GM12878 (cell line): ENCODE measurements around the gene PLAAT5.

Source experiments
- CHD2 ChIP-seq: IDR thresholded peaks from 2 replicates; pipeline ENCODE4 v1.6.1; 2011; ENCODE audit warnings: low read depth, low read length, improper control_type of control experiment, borderline replicate concordance
- EP300 ChIP-seq, 2 experiments: fragments of 150-350 bp in 1 of 2; IDR thresholded peaks; 2 replicates each; pipeline ENCODE4 v1.6.1; 2011 to 2012; ENCODE audit warnings: low read depth in 2 of 2, low read length in 2 of 2, borderline replicate concordance in 1 of 2, improper control_type of control experiment in 1 of 2, inconsistent platforms in 1 of 2; ENCODE audit not compliant: control insufficient read depth in 1 of 2
- GABPA ChIP-seq: IDR thresholded peaks from 2 replicates; pipeline ENCODE4 v1.6.1; 2014; ENCODE audit warnings: antibody characterized with exemption, low read depth, mild to moderate bottlenecking, inconsistent platforms
- GATAD2B ChIP-seq: fragments of 450-650 bp; conservative IDR thresholded peaks from 2 replicates; pipeline ENCODE4 v1.6.1; 2017; ENCODE audit warnings: low read depth, mild to moderate bottlenecking, moderate library complexity
- JUND ChIP-seq: IDR thresholded peaks from 2 replicates; pipeline ENCODE4 v1.6.1; 2012; ENCODE audit warnings: low read depth, mild to moderate bottlenecking, low read length, improper control_type of control experiment, moderate library complexity
- NFYA ChIP-seq: IDR thresholded peaks from 2 replicates; pipeline ENCODE4 v1.6.1; 2011; ENCODE audit warnings: low read depth, mild to moderate bottlenecking, low read length, improper control_type of control experiment, borderline replicate concordance
- SP1 ChIP-seq: IDR thresholded peaks from one replicate; pipeline ENCODE4 v1.6.1; 2011; ENCODE audit warnings: low read depth, low read length
- SREBF2 ChIP-seq: IDR thresholded peaks from 2 replicates; pipeline ENCODE4 v1.6.1; 2012; ENCODE audit warnings: mild to moderate bottlenecking, low read length
- ZNF274 ChIP-seq: IDR thresholded peaks from one replicate; pipeline ENCODE4 v1.8.0; 2011; ENCODE audit not compliant: insufficient read length, insufficient read depth
- TF ChIP-seq, protein P1 (sequence below), 3 experiments: IDR thresholded peaks in 2 of 3; conservative IDR thresholded peaks in 1 of 3; 2 replicates each; pipeline ENCODE4 v1.5.1; 2011; ENCODE audit warnings: low read depth in 3 of 3, low read length in 3 of 3, mild to moderate bottlenecking in 3 of 3, control low read depth in 2 of 3, moderate library complexity in 2 of 3, inconsistent platforms in 1 of 3, mixed read lengths in 1 of 3; ENCODE audit not compliant: control insufficient read depth in 2 of 3, insufficient read depth in 1 of 3; ENCODE audit errors: extremely low read depth in 1 of 3
- TF ChIP-seq, protein P2 (sequence below): fragments of 450-650 bp; IDR thresholded peaks from 2 replicates; pipeline ENCODE4 v1.6.1; 2017; ENCODE audit warnings: mild to moderate bottlenecking

DNA sequence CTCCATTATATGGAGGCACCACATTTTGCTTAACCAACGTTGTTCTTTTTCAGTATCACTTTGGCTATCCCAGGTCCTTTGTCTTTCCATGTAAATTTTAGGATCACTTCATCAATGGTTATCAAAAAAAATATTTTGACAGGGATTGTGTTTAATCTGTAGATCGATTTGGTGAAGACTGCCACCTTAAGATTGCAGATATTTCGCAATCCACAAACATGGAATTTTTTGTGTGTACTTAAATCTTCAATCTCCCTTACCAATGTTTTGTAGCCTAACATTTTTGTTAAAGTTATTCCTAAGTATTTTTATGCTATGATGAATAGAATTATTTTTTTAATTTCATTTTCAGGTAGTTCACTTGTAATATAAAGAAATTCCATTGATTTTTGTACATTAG, 18.6 kb downstream of the PLAAT5 start:
- no peak for TF ChIP-seq EP300 (IDR thresholded peaks at IDR 0.05; ENCODE audit: borderline replicate concordance in 1 of 2, control insufficient read depth in 1 of 2, low read depth in 2 of 2, low read length in 2 of 2)
- no peak for TF ChIP-seq SP1
- no peak for TF ChIP-seq ZNF274
- no peak for TF ChIP-seq CHD2
- TF ChIP-seq JUND = no peak
- no peak for TF ChIP-seq SREBF2
- TF ChIP-seq NFYA = no peak
- TF ChIP-seq, protein P1, sequence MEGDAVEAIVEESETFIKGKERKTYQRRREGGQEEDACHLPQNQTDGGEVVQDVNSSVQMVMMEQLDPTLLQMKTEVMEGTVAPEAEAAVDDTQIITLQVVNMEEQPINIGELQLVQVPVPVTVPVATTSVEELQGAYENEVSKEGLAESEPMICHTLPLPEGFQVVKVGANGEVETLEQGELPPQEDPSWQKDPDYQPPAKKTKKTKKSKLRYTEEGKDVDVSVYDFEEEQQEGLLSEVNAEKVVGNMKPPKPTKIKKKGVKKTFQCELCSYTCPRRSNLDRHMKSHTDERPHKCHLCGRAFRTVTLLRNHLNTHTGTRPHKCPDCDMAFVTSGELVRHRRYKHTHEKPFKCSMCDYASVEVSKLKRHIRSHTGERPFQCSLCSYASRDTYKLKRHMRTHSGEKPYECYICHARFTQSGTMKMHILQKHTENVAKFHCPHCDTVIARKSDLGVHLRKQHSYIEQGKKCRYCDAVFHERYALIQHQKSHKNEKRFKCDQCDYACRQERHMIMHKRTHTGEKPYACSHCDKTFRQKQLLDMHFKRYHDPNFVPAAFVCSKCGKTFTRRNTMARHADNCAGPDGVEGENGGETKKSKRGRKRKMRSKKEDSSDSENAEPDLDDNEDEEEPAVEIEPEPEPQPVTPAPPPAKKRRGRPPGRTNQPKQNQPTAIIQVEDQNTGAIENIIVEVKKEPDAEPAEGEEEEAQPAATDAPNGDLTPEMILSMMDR (IDR thresholded peaks at IDR 0.05 in 2 of 3, conservative IDR thresholded peaks at IDR 0.05 in 1 of 3; ENCODE audit: control insufficient read depth in 2 of 3, extremely low read depth in 1 of 3, insufficient read depth in 1 of 3, low read depth in 3 of 3, low read length in 3 of 3) = no peak
- no peak for TF ChIP-seq GATAD2B
- TF ChIP-seq, protein P2, sequence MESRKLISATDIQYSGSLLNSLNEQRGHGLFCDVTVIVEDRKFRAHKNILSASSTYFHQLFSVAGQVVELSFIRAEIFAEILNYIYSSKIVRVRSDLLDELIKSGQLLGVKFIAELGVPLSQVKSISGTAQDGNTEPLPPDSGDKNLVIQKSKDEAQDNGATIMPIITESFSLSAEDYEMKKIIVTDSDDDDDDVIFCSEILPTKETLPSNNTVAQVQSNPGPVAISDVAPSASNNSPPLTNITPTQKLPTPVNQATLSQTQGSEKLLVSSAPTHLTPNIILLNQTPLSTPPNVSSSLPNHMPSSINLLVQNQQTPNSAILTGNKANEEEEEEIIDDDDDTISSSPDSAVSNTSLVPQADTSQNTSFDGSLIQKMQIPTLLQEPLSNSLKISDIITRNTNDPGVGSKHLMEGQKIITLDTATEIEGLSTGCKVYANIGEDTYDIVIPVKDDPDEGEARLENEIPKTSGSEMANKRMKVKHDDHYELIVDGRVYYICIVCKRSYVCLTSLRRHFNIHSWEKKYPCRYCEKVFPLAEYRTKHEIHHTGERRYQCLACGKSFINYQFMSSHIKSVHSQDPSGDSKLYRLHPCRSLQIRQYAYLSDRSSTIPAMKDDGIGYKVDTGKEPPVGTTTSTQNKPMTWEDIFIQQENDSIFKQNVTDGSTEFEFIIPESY = no peak
- no peak for TF ChIP-seq GABPA
